ENCODE measurements around the gene GRIPAP1.

DNA sequence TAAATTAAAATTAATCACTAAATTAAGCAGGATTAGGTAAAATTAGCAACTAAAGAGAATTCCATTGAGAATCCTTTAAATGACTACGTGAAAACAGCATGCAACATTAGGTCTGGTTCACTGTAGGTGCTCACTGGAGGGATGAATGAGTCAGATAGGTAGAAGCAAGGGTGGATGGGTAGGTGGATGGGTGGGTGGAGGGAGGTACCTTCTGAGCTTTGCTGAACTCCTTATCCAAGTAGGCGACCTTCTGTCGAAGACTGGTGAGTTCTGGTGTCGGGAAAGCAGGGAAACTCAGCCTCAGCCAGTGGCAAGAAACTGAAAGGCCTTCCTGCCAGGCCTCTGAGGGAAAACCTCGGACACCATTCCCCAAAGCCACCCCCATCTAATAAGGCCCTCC lies 3.0 kb downstream of the GRIPAP1 start:
- TF ChIP-seq, protein P1, sequence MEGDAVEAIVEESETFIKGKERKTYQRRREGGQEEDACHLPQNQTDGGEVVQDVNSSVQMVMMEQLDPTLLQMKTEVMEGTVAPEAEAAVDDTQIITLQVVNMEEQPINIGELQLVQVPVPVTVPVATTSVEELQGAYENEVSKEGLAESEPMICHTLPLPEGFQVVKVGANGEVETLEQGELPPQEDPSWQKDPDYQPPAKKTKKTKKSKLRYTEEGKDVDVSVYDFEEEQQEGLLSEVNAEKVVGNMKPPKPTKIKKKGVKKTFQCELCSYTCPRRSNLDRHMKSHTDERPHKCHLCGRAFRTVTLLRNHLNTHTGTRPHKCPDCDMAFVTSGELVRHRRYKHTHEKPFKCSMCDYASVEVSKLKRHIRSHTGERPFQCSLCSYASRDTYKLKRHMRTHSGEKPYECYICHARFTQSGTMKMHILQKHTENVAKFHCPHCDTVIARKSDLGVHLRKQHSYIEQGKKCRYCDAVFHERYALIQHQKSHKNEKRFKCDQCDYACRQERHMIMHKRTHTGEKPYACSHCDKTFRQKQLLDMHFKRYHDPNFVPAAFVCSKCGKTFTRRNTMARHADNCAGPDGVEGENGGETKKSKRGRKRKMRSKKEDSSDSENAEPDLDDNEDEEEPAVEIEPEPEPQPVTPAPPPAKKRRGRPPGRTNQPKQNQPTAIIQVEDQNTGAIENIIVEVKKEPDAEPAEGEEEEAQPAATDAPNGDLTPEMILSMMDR (IDR thresholded peaks at IDR 0.05; ENCODE audit: insufficient read depth, low read length) = no peak
- TF ChIP-seq GABPA (IDR thresholded peaks at IDR 0.05; ENCODE audit: low read depth) (no peak), POLR2AphosphoS5 (IDR thresholded peaks at IDR 0.05; ENCODE audit: low read depth) (no peak)
- TF ChIP-seq, protein P2, sequence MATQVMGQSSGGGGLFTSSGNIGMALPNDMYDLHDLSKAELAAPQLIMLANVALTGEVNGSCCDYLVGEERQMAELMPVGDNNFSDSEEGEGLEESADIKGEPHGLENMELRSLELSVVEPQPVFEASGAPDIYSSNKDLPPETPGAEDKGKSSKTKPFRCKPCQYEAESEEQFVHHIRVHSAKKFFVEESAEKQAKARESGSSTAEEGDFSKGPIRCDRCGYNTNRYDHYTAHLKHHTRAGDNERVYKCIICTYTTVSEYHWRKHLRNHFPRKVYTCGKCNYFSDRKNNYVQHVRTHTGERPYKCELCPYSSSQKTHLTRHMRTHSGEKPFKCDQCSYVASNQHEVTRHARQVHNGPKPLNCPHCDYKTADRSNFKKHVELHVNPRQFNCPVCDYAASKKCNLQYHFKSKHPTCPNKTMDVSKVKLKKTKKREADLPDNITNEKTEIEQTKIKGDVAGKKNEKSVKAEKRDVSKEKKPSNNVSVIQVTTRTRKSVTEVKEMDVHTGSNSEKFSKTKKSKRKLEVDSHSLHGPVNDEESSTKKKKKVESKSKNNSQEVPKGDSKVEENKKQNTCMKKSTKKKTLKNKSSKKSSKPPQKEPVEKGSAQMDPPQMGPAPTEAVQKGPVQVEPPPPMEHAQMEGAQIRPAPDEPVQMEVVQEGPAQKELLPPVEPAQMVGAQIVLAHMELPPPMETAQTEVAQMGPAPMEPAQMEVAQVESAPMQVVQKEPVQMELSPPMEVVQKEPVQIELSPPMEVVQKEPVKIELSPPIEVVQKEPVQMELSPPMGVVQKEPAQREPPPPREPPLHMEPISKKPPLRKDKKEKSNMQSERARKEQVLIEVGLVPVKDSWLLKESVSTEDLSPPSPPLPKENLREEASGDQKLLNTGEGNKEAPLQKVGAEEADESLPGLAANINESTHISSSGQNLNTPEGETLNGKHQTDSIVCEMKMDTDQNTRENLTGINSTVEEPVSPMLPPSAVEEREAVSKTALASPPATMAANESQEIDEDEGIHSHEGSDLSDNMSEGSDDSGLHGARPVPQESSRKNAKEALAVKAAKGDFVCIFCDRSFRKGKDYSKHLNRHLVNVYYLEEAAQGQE (IDR thresholded peaks at IDR 0.05; ENCODE audit: insufficient replicate concordance, low read depth) = no peak
